HG03439 (cell line): ENCODE measurements around the gene OXTR.

Experiments used
- ATAC-seq: cut with Tn5 transposase; IDR thresholded peaks from one replicate; pipeline ENCODE4 v1.9.1; 2021; ENCODE audit warnings: mild to moderate bottlenecking, moderate library complexity; ENCODE audit not compliant: unreplicated experiment

OXTR gene

DNA sequence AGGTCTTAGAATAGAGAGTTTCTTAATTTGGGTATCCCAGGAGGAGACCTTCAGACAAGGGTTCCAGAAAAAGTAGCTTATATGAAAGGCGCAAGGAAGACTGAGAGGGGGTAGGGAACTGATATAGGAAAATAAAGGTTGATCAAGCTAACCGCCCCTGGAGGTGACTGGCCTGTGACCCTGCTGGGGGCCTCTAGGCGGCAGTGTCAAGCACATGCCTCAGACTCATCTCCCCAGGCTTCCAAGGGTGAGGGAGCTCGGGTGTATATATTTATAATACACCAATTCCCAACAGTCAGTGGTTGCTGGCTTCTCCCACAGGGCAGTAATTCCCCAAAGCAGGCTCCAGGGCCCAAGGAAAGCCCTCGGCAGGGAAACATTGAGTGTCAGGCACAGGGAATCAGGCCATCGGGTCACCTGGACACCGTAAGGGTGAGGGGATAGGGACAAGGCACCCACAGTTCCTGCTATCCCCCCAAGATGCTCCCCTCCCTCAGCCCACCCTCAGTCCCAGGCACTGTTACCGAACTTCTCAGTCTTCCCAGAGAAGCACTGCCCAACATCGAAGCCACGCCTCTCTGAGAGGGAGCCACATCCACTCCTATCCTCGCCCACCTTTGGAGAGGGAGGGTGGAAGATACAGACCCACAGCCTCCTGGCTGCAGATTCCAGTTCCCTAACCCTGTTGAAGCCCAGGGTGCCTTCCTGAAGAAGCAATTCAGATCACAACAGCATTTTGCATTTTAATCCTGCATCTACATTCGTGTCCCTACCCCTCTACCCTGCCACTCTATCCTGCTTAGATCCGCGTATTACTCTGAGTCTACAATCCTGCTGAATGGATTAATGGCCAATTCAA, 55.3 kb downstream of the OXTR start:
- ATAC-seq, result no peak

GRCh38 chr3:8712908-8713255, 56.5 kb downstream of the OXTR start:
- no peak for ATAC-seq

DNA sequence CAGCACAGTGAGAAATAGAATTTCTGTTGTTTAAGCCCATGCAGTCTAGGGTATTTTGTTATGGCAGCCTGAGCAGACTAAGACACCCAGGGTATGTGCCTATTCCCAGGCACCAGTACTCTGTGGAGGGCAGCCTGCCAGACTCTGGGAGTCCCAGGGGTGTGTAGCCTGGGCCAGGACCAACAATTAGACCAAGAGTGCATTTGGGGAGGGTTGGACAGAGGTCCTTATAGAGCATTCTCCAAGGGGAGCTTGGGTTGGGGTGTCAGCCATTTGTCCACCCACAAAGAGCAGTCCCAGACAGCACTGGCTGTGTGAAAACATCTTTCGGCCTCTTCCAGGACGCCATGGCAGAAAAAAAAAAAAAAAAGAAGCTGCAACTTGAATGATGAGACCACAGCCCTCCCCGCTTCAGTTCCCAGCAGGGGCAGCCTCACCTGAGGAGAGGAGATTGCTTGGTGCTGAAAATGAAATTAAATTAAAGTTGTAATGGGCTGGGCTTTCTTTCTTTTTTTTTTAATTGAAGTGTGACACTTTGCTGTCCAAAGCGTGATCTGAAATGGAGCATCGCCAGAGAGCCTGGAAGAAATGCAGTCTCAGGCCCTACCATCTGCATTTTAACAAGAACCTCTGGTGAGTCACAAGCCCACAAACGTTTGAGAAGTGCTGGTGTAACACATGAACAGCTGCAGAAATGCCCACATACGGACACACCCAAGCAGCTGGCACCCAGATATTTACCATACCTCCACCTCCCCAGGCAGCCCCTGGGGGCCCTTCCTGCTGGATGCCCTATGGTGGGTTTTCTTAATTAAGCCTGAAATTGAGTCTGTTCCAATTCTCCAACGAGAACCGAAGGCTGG, 57.1 kb downstream of the OXTR start:
- no peak for ATAC-seq

DNA sequence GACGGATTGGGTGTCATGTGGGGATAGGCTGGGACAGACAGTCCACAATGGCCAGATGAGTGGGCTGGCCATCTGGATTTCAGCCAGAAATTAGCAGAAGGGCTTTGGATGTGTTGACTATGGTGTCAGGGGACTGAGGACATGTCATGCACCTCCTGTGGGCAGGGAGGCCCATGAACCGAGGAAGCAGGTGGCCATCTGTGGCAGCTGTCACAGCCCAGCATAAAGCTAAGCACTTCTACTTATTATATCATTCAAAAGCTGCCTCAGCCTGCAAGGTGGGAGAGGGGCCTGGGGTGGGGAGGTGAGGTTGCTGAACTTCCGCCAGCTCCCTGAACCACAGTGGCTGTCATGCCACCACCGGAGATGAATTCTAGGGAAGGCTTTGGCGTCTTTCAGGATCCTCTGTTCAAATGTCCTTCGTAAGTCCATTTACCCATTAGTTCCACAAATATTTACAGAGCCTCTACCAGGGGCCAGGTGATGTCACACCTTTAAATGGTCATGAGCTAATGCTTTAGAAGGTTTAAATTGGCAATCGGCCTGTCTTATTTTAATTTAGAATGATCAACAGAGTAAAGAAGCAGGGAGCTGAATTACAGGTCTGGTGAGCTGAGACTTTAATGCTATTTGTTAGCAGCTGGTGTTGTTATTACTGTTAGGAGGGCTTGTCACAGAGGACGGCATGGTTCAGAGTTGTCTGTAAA, 59.5 kb downstream of the OXTR start:
- ATAC-seq, result no peak

- ATAC-seq, result no peak
These were observed 60.1 kb downstream of the OXTR start for GRCh38 chr3:8709287-8709686.

DNA sequence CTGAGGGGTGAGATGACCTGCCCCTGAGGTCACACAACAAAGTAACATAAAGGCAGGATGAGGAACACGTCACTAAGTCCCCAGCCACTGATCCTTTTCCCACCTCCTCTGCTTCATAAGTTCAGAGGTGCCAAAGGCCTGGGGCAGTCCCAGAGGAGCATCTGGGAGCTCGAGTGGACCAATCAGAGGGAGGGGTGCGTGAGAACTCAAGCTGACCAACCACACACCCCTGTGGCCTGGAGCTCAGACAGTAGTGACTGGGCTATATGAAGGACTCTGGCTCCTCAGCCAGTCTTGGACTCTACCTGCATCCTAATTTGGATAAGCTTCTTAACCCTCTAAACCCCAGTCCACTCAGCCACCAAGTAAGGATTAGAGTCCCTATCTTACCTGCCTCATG, 63.8 kb downstream of the OXTR start:
- no peak for ATAC-seq

DNA sequence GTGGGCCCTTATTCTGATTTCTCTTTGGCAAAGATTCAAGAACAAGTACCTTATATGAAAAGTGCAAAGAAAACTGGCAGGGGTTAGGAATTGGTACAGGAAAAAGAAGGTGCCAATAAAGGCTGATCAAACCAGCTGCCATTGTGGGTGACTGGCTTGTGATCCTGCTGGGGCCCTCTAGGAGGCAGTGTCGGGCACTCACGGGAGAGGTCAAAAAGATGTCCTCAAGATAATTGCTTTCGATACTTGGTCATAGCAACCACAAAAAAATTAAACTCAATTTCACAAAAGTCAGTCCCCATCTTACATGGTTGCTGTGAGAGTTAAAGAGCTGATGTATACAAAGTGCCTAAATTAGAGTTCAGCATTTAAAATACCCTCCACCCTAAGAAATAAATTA, 66.9 kb downstream of the OXTR start:
- ATAC-seq, result no peak
